SH-SY5Y (cell line): Measurements from ENCODE around the gene ARF4.

Experiments
- GATA2 ChIP-seq: IDR thresholded peaks from 2 replicates; pipeline ENCODE4 v1.6.1; 2011; ENCODE audit warnings: mild to moderate bottlenecking, low read depth, low read length
- GATA3 ChIP-seq: IDR thresholded peaks from 2 replicates; pipeline ENCODE4 v1.6.1; 2011; ENCODE audit warnings: low read depth, mild to moderate bottlenecking, low read length, moderate library complexity

- TF ChIP-seq GATA2 (peak; percentile 76), GATA3 (peak; percentile 64; the same call in 1 of the 2 replicates)
Measured at GRCh38 chr3:57530071-57530608, 67.0 kb downstream of the ARF4 start.
